ENCODE data around the gene CYP27A1. TPM values are rescaled to one million over a fixed set of nuclear protein-coding genes. Genes with fewer than 3 reads are reported as not detected.
A peak's percentile ranks its signal among the peaks of the same experiment; 100 is the strongest.

The CYP27A1 gene
- total RNA-seq, 1 donor from 2014 or later: 263 TPM

DNA sequence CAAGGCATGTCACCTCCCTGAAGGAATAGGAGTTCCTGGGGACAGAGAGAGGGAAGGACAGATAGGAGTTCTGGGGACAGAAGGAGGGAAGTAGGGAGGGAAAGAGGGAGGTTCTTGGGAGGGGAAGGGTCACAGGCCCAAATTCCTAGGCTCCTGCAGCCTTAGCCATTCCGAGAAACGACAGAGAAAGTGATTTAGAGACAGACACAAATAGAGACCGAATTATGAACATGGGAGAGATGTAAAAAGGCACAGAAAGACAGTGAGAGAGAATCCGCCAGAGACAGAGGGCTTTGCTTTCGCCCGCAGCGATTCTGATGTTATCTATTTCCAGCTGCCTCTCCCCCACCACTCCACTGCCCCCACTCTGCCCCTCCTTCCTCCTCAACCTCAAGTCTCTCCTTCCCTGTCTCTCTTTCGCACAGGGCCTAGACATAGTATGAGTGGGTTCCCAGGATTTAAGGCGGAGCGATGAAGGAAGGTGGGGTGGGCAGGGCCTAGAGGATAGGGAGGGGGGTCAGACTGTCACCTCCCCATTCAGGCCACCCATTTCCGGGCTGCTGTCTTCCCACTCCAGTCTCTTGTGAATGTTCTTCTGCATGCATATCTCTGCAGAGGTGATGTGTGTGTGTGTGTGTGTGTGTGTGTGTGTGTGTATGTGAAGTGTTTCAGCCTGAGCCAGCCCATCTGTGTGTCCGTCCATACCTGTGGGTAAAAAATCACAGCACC lies 74.4 kb downstream of the CYP27A1 start:
- ATAC-seq (no peak), DNase-seq (ENCODE audit: low spot score) (no peak)

DNA sequence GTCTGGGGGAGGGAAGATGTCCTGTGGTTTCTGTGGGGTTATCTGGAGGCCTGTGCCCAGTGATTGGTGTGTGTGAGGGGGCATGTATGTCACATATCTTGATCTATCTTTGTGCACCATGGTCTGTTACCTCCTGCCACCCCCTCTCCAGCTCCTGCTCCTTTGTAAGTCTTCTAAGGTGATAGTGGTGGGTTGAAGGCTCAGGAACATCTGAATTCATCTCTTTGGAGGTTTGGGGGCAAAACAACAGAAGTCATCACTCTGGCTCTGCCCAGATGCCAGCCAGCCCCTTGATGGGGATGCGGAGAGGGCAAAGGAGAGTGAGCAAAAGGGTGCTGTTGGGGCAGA lies 74.9 kb downstream of the CYP27A1 start:
- no peak for DNase-seq (ENCODE audit: low spot score)
- no peak for ATAC-seq

DNA sequence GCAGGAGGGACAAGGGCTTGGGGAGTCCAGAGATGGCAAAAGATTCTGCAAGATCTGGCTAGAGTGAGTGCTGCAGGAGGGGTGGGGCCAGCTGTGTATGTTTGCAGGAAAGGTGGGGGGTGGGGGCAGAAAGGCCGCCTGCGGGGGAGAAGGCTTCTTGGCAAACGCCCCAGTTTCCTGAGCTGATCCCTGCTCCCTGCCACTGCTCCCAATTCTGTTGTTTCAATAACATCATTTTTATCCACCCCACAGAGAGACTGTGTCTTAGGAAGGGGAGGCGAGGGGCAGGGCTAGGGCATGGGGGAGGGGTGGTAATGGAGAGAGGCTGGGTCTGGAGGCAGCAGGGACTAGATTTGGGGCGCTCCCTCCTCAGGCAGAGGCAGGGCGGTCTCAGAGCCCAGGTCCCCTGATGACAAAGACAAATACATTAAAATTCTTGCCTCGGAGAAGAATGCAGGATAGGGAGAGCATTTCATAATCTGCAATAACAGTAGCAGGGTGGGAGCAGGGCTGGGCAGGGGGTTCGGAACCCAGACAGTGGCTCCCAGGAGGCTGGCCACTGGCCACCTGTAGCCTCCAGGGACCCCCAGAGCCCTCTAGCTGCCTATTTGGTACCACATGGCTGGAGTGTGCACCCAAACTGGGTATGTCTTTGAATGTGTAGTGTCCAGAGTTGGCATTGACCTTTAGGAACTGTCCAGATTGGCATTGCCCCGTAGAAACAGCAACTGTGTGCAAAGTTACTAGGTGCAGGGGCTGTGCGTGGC lies 75.6 kb downstream of the CYP27A1 start:
- DNase-seq (ENCODE audit: low spot score): no peak
- no peak for ATAC-seq

DNA sequence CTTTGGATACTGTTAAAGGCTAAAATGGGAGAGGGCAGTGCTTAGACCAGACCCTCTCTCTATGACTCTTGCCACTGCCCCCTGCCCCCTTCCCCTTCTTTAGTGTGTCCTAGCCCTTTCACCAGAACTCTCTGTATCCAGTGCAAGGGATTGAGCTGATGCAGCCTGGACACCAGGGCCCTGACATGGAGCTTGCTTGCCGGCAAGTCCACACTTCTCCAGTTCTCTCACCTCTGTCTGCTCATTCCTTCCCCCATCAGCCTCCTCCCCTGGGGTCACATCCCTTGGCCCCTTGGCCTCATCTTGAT lies 76.1 kb downstream of the CYP27A1 start:
- no peak for ATAC-seq
- no peak for DNase-seq (ENCODE audit: low spot score)

DNA sequence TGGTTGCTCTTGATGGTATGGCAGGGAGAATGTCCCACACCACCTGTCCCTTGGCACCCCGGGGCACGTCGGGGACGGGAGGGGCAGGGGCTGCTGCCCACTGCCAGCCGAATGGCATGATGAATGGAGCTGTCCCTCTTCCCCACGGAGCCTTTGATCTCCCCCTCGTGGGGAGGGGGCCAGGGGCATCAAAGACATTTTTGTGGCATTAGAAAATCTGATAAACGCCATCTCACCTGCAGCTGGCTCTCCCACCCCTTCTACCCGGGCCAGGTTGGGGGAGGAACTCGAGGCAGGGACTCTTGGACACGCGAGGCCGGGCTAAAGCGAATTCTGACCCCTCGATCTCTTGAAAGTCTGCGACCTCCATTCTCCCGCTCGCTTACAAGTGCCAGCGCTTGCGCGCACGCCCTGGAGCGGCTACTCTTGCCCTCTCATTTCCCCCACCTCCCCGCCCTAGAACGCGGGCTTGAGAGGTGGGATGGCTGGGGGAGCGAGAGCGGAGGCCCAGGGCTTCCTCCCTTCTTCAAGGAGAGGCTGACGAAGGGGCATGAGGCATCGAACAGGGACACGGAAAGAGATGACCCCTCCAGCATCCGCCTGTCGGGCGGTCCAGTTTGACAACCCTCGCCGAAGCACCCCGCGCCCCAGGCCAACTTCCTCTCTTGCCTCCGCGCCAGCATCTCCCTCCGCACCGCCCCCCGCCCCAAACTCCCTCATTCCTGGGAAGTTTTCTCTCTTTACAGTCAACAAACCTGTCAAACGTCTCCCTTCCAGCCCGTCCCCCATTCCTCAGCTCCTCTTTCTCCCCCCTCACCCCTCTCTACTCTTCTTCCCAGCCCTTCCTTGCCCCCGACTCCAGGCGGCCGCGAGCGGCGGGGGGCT lies 77.0 kb downstream of the CYP27A1 start:
- no peak for ATAC-seq
- no peak for DNase-seq (ENCODE audit: low spot score)

DNA sequence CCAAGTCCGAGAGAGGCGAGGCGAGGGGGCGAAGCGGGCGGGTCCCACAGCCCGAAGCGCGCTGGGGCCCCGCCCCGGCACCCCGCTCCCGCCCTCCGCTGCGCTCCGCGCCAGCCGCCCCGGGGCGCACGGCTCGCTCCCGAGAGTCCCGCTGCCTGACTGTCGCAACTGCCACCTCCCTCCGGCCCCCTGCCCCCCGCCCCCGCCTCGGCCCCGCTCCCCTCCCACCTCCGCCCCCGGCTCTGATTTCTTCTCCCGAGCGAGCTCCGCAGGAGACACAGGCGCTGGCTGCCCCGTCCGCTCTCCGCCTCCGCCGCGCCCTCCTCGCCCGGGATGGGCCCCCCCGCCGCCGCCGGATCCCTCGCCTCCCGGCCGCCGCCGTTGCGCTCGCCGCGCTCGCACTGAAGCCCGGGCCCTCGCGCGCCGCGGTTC lies 77.6 kb downstream of the CYP27A1 start, which contains the start of gene WNT6:
TSS of gene WNT6 (plus strand) at position 250 of the 432 bp plus-strand sequence. CDS start 233 bp downstream, outside the sequence.
- DNase-seq (ENCODE audit: low spot score) (no peak), ATAC-seq (peak; percentile 23)

DNA sequence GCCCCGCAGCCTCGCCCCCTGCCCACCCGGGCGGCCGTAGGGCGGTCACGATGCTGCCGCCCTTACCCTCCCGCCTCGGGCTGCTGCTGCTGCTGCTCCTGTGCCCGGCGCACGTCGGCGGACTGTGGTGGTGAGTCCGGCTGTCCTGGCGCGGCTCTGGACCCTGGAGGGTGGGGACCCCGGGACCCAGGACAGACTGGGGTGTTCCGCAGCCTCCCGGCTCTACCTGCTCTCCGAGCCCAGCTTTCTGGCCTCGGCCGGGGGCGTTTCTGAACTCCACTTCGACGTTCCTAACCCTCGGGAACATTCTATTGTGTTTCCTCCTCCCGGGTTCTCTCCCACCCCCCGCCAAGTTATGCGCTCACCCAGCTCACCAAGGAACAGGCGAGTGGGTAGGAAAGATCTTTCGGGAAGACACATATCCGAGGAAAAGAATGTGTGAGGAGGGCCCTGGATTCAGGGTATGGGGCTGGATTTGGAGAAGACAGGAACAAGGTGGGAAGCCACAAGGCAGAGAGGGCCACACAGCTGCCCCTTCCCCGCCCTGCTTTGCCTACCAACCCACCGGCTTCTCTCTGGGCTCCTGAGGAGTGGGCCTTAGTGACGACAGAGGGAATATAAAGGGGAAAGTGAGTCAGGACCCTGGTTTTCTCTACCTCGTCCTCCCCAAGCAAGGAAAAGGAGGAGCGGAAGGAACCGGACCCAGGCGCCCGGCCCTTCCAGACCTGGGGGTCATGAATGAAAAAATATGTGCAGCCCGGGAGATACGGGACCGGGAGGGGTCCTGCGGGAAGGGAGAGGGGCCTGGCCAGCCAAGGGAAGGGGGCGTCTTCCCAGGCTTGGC lies 78.3 kb downstream of the CYP27A1 start:
- ATAC-seq (no peak), DNase-seq (ENCODE audit: low spot score) (no peak)

DNA sequence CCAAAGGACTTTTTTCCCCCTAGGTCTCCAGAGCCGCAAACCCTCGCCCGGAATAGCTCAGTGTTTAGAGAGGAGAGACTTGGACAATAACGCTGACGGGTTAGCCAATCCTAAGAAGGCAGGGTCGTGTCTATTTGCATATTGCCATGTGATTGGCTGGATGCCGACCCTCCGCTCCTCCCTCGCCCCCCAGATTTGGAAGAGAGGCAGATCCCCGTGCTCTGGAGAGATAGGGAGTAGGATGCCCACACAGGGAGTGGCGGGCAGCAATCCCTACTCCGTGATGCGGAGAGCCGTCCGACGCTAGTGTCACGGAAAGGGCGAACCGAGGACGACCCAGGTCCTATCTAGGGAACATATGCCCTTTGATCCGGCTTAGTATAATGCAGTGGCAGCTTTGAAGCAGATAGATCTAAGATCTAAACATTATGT lies 79.0 kb downstream of the CYP27A1 start:
- DNase-seq (ENCODE audit: low spot score) (no peak), ATAC-seq (peak; percentile 24)

DNA sequence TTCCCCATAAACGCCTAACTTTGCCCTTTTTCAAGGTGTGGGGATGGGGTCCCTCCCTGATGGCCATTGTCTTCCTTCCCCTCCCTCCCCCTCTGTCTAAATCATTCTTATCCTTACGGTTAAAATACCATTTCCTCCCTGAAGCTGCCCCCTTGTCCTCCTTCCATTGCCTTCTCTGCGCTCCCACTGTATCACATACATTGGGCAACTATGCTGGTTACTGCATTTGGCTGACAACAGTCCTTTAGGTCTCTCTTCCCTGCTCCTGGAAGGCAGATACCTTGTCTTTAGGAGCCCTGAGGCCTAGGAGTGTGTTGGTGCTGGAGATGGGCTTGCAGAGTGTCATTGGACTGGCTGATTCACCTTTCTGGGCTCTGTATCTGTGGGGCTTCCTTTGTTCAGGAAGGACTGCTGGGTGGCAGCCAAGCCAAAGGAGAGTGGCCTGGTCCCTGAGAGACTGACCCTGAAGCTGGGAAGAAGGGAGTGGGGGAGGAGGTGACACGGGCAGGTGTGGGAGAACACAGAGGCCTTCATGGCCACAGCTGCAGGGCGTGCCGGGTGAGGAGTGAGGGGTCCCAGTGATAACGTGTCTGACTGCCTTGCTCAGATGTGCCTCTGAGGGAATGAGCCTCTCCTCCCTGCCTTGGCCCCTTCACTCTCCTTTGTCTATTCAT lies 79.8 kb downstream of the CYP27A1 start:
- DNase-seq (ENCODE audit: low spot score) (no peak), ATAC-seq (no peak)

DNA sequence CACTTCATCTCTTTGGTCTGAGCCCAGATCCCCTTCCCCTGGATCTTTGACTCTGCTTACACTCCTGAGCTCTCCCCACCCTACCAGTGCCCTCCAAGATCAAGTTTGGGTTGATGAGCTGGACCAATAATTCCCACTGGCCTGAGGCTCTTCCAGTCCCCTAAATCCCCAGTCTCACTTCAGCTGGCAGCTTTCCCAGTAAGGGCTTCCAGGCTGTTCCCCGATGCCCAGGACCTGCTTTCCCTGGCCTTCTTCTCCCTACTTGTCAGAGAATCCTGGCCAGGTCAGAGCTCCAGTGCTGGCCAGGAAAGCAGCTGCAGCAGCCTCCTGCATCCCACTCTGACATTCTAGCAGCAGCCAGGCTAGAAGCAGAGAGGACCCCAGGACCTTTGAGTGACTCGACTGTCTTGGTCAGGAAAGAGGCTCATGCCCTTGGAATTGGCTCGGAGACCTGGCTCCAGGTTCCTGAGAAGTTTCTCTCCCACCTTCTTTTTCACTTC lies 81.1 kb downstream of the CYP27A1 start:
- ATAC-seq (no peak), DNase-seq (ENCODE audit: low spot score) (no peak)

Other genes with a start within 250 kb of the CYP27A1 start
- gene USP37, start 213.8 kb upstream of the CYP27A1 start, total RNA-seq: 4.8 TPM
- gene CNOT9, start 213.3 kb upstream of the CYP27A1 start, total RNA-seq: 14.1 TPM
- gene PLCD4, start 174.2 kb upstream of the CYP27A1 start, total RNA-seq: 0.43 TPM
- 9.8 TPM for gene ZNF142, start 122.5 kb upstream of the CYP27A1 start, total RNA-seq
- gene BCS1L, start 122.5 kb upstream of the CYP27A1 start, total RNA-seq: 38.7 TPM
- 9.0 TPM for gene RNF25, start 110.1 kb upstream of the CYP27A1 start, total RNA-seq
- 16.0 TPM for gene STK36, start 110.1 kb upstream of the CYP27A1 start, total RNA-seq
- gene TTLL4, start 71.3 kb upstream of the CYP27A1 start, total RNA-seq: 7.4 TPM
- gene PRKAG3, start 49.7 kb downstream of the CYP27A1 start, total RNA-seq: not detected
- gene WNT6, start 77.7 kb downstream of the CYP27A1 start, total RNA-seq: 0.28 TPM
- gene WNT10A, start 98.7 kb downstream of the CYP27A1 start, total RNA-seq: not detected
- not detected for gene CDK5R2, start 177.5 kb downstream of the CYP27A1 start, total RNA-seq
- gene FEV, start 203.0 kb downstream of the CYP27A1 start, total RNA-seq: not detected
- gene CRYBA2, start 211.3 kb downstream of the CYP27A1 start, total RNA-seq: not detected

Data from left lobe of liver (tissue), 2 donors.